A549 treated with dexamethasone at 1 μM for 4 hours (cell line): ENCODE results near the gene PCDHGA9. TPM values are rescaled to one million over a fixed set of nuclear protein-coding genes. Genes with fewer than 3 reads are reported as not detected.

Source experiments
- total RNA-seq: library from RNA; stranded (reverse); fragments of 200-300 nt; extraction: Qiagen RNA extraction; gene quantifications from 5 replicates; pipeline ENCODE4 v1.2.3, GENCODE V29; 2022

PCDHGA9 gene
- total RNA-seq: 0.04 to 0.07 TPM (median 0.05 TPM) in 4 of 5 replicates, not detected in the other

DNA sequence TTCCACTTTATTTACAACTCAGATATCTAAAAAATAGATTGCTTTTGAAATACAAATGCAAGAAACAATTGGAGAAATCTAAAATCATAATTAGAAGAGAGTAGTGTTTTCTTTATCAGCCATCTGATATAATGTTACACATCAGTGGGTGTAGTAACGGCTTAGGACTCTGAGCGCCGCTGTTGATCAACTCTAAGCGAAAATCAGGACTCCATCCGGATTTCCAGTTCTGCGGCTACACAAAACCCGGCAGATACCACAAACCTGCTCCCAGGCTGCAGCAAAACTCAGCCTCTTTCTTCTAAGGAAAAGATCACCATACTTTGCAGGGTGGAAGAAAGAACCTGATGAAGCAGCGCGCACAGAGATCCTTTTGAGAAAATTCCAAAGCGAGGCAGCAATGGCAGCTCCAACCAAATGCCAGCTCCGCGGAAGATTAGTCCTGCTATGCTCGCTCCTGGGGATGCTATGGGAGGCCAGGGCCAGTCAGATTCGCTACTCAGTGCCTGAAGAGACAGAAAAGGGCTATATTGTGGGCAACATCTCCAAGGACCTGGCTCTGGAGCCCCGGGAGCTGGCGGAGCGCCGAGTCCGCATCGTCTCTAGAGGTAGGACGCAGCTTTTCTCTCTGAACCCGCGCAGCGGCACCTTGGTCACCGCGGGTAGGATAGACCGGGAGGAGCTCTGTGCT lies at the start of gene PCDHGA9:
TSS of gene PCDHGA9 (plus strand) at position 226 of the 691 bp plus-strand sequence. CDS start at position 401, 175 bp downstream.

GRCh38 chr5:141354900-141355469 lies 47.6 kb upstream of the PCDHGA9 start, which contains the start of gene PCDHGA4:
Gene PCDHGA4 (plus strand): TSS chr5:141355021. CDS start chr5:141355108, 87 bp downstream.

DNA sequence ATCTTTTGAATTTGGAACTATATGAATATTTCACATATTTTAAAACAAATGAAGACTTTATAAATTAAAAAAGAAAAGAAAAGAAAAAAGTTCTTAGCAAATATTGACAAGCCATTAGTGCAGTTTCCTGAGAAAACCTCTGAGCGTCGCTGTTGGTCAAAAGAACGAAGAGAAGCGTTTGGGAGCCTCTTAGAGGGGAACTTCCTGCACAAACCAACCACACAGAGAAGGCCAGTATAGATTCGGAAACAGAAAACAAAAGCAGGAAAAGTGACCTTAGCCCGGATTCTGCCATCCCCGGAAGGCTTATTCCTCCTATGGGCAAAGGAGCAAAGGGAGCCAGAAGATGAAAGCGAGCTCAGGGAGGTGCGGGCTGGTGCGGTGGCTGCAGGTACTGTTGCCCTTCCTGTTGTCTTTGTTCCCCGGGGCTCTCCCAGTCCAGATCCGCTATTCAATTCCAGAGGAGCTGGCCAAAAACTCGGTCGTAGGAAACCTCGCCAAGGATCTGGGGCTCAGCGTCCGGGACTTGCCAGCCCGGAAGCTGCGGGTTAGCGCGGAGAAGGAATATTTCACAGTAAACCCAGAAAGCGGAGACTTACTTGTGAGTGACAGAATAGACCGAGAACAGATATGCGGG lies 42.7 kb upstream of the PCDHGA9 start, which contains the start of gene PCDHGB2:
TSS of gene PCDHGB2 (plus strand) at position 205 of the 637 bp plus-strand sequence. CDS start at position 347, 142 bp downstream.

GRCh38 chr5:141363952-141364660 lies 38.5 kb upstream of the PCDHGA9 start, which contains the start of gene PCDHGA5:
Gene PCDHGA5 (plus strand): TSS chr5:141364162. CDS start chr5:141364331, 169 bp downstream.

DNA sequence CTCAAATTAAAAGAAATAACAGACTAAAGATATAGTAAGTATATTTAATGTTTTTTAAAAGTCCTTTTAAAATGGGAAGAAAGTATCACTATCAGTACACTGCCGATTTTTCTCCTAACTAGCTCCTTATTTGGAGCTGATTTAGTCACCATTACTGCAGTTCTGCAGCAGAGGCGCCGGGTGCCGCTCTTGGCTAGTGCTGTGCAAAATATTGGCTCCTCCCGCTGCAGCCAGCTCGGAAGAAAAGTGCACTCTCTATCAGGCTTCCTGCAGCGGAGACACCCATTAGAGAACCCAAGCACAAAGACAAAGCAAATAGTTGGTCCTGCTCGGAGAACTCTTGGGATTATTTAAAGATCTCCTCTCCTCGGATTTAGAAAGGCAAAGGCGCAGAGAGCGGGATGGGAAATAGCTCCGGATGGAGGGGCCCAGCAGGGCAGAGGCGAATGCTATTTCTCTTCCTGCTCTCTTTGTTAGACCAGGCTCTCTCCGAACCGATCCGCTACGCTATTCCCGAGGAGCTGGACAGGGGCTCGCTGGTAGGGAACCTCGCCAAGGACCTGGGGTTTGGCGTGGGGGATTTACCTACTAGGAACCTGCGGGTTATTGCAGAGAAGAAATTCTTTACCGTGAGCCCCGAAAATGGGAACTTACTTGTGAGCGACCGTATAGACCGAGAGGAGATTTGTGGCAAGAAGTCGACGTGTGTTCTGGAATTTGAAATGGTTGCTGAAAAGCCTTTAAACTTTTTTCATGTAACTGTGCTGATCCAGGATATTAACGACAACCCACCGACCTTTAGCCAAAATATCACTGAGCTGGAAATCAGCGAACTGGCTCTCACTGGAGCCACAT lies 32.4 kb upstream of the PCDHGA9 start, which contains the start of gene PCDHGB3:
TSS of gene PCDHGB3 (plus strand) at position 249 of the 855 bp plus-strand sequence. CDS start at position 402, 153 bp downstream.

DNA sequence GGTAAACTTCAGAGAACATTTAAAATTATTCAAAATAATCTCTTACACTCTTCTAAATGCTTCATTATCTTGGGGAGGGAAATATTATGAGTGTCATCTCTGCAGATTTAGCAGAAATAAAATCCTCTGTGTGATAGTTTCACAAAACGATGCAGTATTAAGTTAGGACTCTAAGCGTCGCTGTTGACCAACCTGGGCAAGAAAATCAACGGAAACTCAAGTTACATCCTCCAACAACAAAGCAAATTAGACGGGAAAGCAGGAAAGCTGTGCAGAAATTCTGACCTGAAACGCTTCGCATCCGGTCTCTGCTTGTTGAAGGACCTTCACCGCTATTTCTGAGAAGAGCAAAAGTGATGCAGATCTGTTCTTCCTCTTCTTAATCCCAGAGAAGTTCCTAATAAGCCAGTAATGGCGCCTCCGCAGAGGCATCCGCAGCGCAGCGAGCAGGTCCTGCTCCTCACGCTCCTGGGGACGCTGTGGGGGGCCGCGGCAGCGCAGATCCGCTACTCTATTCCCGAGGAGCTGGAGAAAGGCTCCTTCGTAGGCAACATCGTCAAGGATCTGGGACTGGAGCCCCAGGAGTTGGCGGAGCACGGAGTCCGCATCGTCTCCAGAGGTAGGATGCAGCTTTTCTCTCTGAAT lies 28.8 kb upstream of the PCDHGA9 start, which contains the start of gene PCDHGA6:
TSS of gene PCDHGA6 (plus strand) at position 219 of the 645 bp plus-strand sequence. CDS start at position 412, 193 bp downstream.

DNA sequence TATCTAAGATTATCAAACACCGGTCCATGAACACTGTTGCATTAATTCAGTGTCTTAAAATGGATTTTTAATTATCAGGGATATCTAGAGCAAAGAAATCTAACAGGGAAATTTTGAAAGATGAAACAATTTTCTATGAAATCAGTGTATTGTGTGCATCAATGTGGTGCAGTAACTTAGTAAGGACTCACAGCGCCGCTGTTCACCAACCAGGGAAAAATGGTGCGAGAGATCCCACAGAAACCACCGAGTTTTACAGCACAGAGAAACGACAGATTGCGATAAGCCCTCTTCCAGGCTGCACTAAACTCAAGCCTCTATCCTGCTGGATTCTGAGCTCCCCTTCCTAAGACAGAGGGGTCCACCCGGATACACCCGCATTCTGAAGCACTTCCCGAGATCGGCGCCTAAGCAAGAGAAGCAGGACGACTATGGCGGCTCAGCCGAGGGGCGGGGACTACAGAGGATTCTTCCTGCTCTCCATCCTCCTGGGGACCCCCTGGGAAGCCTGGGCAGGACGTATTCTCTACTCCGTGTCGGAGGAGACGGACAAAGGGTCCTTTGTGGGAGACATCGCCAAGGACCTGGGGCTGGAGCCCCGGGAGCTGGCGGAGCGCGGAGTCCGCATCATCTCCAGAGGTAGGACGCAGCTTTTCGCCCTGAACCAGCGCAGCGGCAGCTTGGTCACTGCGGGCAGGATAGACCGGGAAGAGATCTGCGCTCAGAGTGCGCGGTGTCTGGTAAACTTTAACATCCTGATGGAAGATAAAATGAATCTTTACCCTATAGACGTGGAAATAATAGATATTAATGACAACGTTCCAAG lies 19.9 kb upstream of the PCDHGA9 start, which contains the start of gene PCDHGA7:
TSS of gene PCDHGA7 (plus strand) at position 274 of the 826 bp plus-strand sequence. CDS start at position 432, 158 bp downstream.

GRCh38 chr5:141387557-141388311 lies 14.8 kb upstream of the PCDHGA9 start, which contains the start of gene PCDHGB4:
Gene PCDHGB4 (plus strand): TSS chr5:141387698. CDS start chr5:141387885, 187 bp downstream.

DNA sequence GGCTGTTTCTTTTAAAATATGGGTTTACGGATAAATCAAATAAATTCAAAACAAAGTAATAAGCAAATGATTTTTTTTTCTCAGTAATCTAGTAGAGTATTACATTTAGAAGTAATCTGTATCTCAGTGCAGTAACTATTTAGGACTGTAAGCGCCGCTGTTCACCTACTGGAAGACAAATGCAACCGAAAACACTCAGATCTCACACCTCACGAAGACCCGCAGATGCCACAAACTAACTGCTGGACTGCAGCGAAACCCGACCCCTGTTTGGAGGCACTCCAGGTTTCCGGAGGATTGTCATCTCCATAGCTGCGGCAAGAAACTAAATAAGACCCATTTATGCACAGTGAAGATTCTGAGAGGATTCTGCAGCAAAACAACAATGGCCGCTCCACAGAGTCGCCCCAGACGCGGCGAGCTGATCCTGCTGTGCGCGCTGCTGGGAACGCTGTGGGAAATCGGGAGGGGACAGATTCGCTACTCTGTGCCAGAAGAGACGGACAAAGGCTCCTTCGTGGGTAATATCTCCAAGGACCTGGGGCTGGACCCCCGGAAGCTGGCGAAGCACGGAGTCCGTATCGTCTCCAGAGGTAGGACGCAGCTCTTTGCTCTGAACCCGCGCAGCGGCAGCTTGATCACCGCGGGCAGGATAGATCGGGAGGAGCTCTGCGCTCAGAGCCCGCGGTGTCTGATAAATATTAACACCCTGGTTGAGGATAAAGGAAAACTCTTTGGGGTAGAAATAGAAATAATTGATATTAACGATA lies 10.0 kb upstream of the PCDHGA9 start, which contains the start of gene PCDHGA8:
TSS of gene PCDHGA8 (plus strand) at position 205 of the 770 bp plus-strand sequence. CDS start at position 386, 181 bp downstream.

GRCh38 chr5:141397756-141398551 lies 4.6 kb upstream of the PCDHGA9 start, which contains the start of gene PCDHGB5:
Gene PCDHGB5 (plus strand): TSS chr5:141397947. CDS start chr5:141398128, 181 bp downstream.

DNA sequence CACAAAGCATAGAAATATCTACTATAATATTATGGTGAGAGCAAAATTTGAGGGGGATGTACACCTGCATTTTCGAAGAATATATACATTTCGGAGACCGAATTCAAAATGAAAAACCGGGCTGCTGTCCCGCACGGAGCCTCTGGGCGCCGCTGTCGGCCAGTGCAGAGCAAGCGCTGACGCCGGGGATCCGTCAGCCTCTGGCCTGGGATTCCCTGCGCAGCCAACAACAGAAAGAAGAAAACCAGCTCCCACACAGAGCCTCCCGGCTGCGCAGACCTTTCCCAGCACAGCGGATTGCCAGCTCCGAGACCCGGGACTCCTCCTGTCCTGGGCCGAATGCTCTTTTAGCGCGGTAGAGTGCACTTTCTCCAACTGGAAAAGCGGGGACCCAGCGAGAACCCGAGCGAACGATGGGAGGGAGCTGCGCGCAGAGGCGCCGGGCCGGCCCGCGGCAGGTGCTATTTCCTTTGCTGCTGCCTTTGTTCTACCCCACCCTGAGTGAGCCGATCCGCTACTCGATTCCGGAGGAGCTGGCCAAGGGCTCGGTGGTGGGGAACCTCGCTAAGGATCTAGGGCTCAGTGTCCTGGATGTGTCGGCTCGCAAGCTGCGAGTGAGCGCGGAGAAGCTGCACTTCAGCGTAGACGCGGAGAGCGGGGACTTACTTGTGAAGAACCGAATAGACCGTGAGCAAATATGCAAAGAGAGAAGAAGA lies 5.4 kb downstream of the PCDHGA9 start, which contains the start of gene PCDHGB6:
TSS of gene PCDHGB6 (plus strand) at position 232 of the 716 bp plus-strand sequence. CDS start at position 414, 182 bp downstream.

DNA sequence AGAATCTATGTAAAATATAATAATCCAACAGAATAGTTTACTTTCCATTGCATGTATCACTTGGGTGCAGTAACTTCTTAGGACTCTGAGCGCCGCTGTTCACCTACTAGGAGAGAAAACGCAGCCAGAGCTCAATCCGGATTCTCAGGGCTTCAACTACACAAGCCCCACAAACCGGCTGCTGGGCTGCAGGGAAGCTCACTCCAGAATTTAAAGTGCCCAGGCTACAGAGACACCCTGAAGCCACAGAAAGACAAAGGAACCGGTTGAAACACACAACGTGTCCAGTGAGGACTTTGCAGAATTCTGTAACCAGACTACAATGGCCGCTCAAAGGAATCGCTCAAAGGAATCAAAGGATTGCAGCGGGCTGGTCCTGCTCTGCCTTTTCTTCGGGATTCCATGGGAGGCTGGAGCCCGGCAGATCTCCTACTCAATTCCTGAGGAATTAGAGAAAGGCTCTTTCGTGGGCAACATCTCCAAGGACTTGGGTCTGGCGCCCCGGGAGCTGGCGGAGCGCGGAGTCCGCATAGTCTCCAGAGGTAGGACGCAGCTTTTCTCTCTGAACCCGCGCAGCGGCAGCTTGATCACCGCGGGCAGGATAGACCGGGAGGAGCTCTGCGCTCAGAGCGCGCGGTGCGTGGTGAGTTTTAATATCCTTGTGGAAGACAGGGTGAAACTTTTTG lies 10.4 kb downstream of the PCDHGA9 start, which contains the start of gene PCDHGA10:
TSS of gene PCDHGA10 (plus strand) at position 134 of the 686 bp plus-strand sequence. CDS start at position 323, 189 bp downstream.

DNA sequence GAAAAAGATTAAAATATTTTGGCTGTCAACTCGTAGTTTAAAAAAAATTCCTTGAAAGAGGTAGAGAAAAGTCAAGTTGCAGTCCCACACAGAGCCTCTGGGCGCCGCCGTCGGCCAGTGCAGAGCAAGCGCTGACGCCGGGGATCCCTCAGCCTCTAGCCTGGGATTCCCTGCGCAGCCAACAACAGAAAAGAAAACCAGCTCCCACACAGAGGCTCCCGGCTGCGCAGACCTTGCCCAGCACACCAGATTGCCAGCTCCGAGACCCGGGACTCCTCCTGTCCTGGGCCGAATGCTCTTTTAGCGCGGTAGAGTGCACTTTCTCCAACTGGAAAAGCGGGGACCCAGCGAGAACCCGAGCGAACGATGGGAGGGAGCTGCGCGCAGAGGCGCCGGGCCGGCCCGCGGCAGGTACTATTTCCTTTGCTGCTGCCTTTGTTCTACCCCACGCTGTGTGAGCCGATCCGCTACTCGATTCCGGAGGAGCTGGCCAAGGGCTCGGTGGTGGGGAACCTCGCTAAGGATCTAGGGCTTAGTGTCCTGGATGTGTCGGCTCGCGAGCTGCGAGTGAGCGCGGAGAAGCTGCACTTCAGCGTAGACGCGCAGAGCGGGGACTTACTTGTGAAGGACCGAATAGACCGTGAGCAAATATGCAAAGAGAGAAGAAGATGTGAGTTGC lies 15.1 kb downstream of the PCDHGA9 start, which contains the start of gene PCDHGB7:
TSS of gene PCDHGB7 (plus strand) at position 184 of the 679 bp plus-strand sequence. CDS start at position 367, 183 bp downstream.

DNA sequence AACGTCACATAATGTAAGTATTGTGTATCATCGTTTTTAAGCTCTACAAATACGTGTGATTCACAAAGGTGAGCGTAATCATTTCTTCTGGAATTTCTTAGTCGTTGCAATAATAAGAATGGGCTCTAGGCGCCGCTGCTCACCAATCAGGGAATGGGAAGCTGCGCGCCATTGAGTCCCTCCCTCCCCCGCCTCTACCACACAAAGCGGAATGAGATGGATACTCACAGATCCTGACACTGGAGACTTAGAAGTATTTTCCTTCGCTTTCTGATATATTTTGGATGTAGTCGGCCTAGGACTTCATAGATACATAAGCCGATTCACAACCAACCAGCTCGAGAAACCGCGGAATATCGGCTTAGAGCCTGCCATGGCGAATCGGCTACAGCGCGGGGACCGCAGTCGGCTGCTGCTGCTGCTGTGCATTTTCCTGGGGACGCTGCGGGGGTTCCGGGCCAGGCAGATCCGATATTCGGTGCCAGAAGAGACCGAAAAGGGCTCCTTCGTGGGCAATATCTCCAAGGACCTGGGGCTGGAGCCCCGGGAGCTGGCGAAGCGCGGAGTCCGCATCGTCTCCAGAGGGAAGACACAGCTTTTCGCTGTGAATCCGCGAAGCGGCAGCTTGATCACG lies 18.4 kb downstream of the PCDHGA9 start, which contains the start of gene PCDHGA11:
TSS of gene PCDHGA11 (plus strand) at position 197 of the 634 bp plus-strand sequence. CDS start at position 374, 177 bp downstream.

